Brain microvascular endothelial cell (primary cell): ENCODE results near the gene DIP2A.

ENCODE experiments used
- DNase-seq: peaks from one replicate; pipeline ENCODE4 v3.0.0-alpha.2; 2020
- H3K27ac ChIP-seq: fragments of 250-450 bp; sonication (Bioruptor Pico); 2 replicates; pipeline ENCODE4 v1.5.1; 2020; ENCODE audit warnings: mild to moderate bottlenecking, moderate library complexity
- H3K27me3 ChIP-seq: fragments of 250-450 bp; sonication (Bioruptor Pico); replicated peaks from 2 replicates; pipeline ENCODE4 v1.5.1; 2020; ENCODE audit warnings: mild to moderate bottlenecking
- H3K36me3 ChIP-seq: fragments of 250-450 bp; sonication (Bioruptor Pico); replicated peaks from 2 replicates; pipeline ENCODE4 v1.5.1; 2020; ENCODE audit warnings: mild to moderate bottlenecking
- H3K4me3 ChIP-seq: 2 replicates; pipeline ENCODE4 v1.5.1; 2011; ENCODE audit warnings: low read depth, mild to moderate bottlenecking, control low read depth, low read length, moderate library complexity
- CTCF ChIP-seq: IDR thresholded peaks from 2 replicates; pipeline ENCODE4 v1.5.1; 2011; ENCODE audit warnings: low read depth, mild to moderate bottlenecking, moderate library complexity, low read length, control low read depth, inconsistent platforms; ENCODE audit errors: missing control alignments
- in situ Hi-C: cut with HindIII; loops from 2 replicates; pipeline ENCODE4 v1.10.0; 2017; ENCODE audit warnings: low sequenced_read_pairs, low pct_ligation_motif_present

The DIP2A gene

GRCh38 chr21:46455575-46456385 is 2.9 kb upstream of the DIP2A start:
- H3K27ac ChIP-seq: peak overlapping the region; percentile 26
- DNase-seq: peak; percentile 58
- H3K27me3 ChIP-seq: no peaks in the 10 kb centered on the region
- H3K36me3 ChIP-seq: no peaks in the 10 kb centered on the region
- TF ChIP-seq CTCF: no peak
- in situ Hi-C loops: no loop called here
- H3K4me3 ChIP-seq: no peak overlapping the region

GRCh38 chr21:46456750-46457149 is 1.9 kb upstream of the DIP2A start:
- Histone ChIP-seq H3K4me3 (no peak overlapping the region), H3K27me3 (no peaks in the 10 kb centered on the region), H3K36me3 (no peaks in the 10 kb centered on the region), H3K27ac (no peak overlapping the region)
- no peak for TF ChIP-seq CTCF
- no peak for DNase-seq
- in situ Hi-C loops: no loop called here

- no peak for TF ChIP-seq CTCF
- H3K27ac ChIP-seq: peak overlapping the region; percentile 62
- H3K4me3 ChIP-seq: peak overlapping the region; percentile 76
- no peaks in the 10 kb centered on the region for H3K27me3 ChIP-seq
- no peaks in the 10 kb centered on the region for H3K36me3 ChIP-seq
- in situ Hi-C loops: no loop called here
- peak; percentile 40 for DNase-seq
Observed at GRCh38 chr21:46457801-46458314, 833 bp upstream of the DIP2A start.

- H3K36me3 ChIP-seq: no peaks in the 10 kb centered on the region
- no peaks in the 10 kb centered on the region for H3K27me3 ChIP-seq
- peak overlapping the region; percentile 72 for H3K4me3 ChIP-seq
- in situ Hi-C loops: no loop called here
- no peak for DNase-seq
- TF ChIP-seq CTCF: no peak
- H3K27ac ChIP-seq: no peak overlapping the region
Observed at GRCh38 chr21:46459024-46459355, 299 bp downstream of the DIP2A start.

DNA sequence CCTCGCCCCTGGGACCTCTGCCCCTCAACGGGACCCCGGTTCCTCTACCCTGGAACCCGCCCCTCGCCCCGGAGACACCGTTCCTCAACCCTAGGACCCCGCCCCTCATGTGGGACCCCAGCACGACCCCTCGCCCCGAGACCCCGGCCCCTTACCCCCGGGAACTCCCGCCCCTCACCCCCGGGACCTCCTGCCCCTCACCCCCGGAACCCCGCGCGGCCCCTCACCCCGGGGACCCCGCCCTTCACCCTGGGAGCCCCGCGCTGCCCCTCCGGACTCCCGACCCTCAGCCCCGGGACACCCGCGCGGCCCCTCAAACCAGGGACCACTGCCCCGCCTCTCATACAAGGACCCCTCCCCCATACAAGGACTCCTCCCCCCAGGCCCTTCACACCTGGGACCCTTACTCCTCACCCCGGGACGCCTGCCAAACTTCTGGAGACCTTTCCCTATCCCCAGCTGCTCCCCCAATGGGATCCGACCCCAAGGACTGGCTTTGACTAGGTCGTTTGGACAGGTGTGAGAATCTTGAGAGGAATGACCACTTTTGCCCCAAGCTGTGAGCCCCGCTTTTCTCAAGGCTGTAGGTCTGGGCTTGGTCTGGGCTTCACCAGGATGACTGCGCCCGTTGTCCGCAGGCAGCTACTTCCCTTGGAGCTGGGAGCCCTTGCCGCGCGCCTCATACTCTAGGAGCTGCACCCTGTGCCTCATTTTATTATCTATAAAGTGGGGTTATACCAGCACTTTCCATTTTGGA is 843 bp downstream of the DIP2A start:
- no peak for TF ChIP-seq CTCF
- peak; percentile 29 for DNase-seq
- H3K27ac ChIP-seq: no peak overlapping the region
- in situ Hi-C loops: no loop called here
- no peaks in the 10 kb centered on the region for H3K36me3 ChIP-seq
- H3K4me3 ChIP-seq: peak overlapping the region; percentile 72
- no peaks in the 10 kb centered on the region for H3K27me3 ChIP-seq
